Activated naive CD4-positive, alpha-beta T cell treated with anti-CD3 and anti-CD28 coated beads, Interleukin-2, amount 10 ng/mL, durations not matched to agents 7 days and 5 days (primary cell): Measurements from ENCODE around the gene DDX51.

Experiments
- CTCF ChIA-PET: fragments of 350-600 bp; sonication (Branson Sonifier 250); formaldehyde crosslinking; loops from one replicate; lab custom pipeline; 2021; ENCODE audit warnings: antibody characterized with exemption; lab: Charles Lee
- DNase-seq: peaks from one replicate; pipeline ENCODE4 v3.0.0-alpha.2; 2020
- H3K27ac Mint-ChIP-seq: one replicate; pipeline ENCODE4 v1.8.0; 2021; ENCODE audit warnings: mild to moderate bottlenecking, moderate library complexity, mixed read lengths
- H3K27me3 Mint-ChIP-seq: one replicate; pipeline ENCODE4 v1.8.0; 2021; ENCODE audit warnings: mild to moderate bottlenecking, mixed read lengths
- H3K36me3 Mint-ChIP-seq: one replicate; pipeline ENCODE4 v1.8.0; 2021; ENCODE audit warnings: mixed read lengths
- H3K4me1 Mint-ChIP-seq: one replicate; pipeline ENCODE4 v1.8.0; 2021; ENCODE audit warnings: mixed read lengths
- H3K4me3 Mint-ChIP-seq: one replicate; pipeline ENCODE4 v1.8.0; 2021; ENCODE audit warnings: mild to moderate bottlenecking, moderate library complexity, mixed read lengths
- H3K9me3 Mint-ChIP-seq: one replicate; pipeline ENCODE4 v1.8.0; 2021; ENCODE audit warnings: mixed read lengths

The DDX51 gene

DNA sequence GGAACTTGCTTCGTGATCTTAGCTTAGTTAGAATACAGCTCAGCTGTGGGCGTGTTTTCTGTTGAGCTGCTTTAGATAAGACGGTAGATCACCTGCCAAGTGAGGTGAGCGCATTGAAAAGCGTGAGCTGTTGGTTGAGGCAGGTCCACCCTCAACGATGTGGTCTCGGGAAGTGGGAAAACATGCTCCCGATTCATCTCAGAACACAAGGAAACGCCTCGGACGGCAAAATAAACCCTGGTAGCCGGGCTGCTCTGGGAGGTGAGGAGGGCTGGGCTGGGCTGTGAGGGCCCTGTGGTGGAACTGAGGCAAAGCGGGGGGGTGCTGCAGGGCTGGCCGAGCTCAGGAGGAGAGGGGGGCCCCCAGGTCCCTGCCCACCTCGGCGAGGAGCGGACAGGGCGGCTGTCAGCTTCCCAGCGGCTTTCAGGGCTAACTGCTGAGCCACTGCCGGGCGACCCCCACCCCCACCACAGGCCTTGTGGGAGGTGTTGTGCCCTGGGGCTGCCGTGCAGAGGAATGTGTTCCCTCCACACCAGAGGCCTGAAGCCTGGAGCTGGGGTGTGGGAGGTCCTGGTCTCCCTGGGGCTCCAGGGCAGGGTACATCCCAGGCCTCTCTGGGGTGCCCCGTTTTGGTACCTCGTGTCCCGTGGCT, 30.8 kb upstream of the DDX51 start:
- H3K27ac Mint-ChIP-seq, result peak overlapping the region; percentile 62
- H3K4me1 Mint-ChIP-seq, result peaks cover 52% of the 10 kb centered on the region
- H3K27me3 Mint-ChIP-seq, result peaks cover 63% of the 10 kb centered on the region
- no peak for DNase-seq
- CTCF ChIA-PET, result interaction anchor here (0.9 kb wide), 1 partner anchor 348 kb away, joined by 3 read pairs; no protein-coding TSS in a partner anchor
- H3K4me3 Mint-ChIP-seq, result no peak overlapping the region
- H3K9me3 Mint-ChIP-seq, result peaks cover under 1% of the 10 kb centered on the region
- H3K36me3 Mint-ChIP-seq, result no peaks in the 10 kb centered on the region

DNA sequence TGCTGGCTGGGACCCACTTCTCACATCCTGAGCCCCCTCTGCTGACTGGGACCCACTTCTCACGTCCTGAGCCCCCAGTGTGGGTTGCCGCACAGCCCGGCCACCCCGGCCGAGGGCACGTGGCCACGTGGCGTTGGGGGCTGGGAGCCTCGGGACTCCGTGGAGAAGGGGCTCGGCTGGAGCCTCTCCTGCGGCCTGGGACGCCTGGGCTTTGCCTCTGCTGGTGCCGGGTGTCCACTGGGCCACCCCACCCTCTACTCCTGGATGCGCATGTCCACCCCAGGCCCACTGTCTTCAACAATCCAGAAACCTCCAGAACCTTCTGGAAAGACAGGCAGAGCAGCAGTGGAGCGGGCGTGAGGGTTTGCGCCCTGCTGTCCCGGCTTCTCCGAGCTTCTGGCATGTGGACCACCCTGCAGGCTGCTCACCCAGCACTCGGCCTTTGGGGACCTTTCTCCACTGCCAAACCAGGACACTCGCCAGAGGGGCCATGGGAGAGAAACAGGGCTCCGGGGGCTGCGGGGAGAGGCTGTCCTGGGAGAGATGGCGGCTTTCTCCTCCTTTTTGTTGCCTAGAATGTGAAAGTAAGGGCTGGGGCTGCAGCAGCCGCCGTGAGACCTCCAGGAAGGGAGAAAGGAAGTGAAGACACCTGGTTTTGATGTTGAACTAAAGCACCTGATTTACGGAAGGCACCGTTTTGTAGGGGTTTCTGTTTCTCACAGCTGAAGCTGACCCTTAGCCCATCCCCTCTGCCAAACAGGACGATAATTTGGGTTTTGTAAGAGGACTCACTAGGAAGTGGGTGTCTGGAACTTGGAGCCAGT, 30.1 kb upstream of the DDX51 start:
- peak overlapping the region; percentile 62 for H3K27ac Mint-ChIP-seq
- H3K4me1 Mint-ChIP-seq, result peaks cover 46% of the 10 kb centered on the region
- CTCF ChIA-PET, result interaction anchor here (0.9 kb wide), 1 partner anchor 349 kb away, joined by 3 read pairs; no protein-coding TSS in a partner anchor
- H3K27me3 Mint-ChIP-seq, result peaks cover 62% of the 10 kb centered on the region
- no peak overlapping the region for H3K4me3 Mint-ChIP-seq
- no peak for DNase-seq
- no peaks in the 10 kb centered on the region for H3K36me3 Mint-ChIP-seq
- H3K9me3 Mint-ChIP-seq, result no peaks in the 10 kb centered on the region

GRCh38 chr12:132173135-132174014, 29.3 kb upstream of the DDX51 start:
- Mint-ChIP-seq H3K27me3 (peaks cover 55% of the 10 kb centered on the region), H3K27ac (peak overlapping the region; percentile 77), H3K4me3 (peak overlapping the region; percentile 52), H3K9me3 (no peaks in the 10 kb centered on the region), H3K36me3 (no peaks in the 10 kb centered on the region), H3K4me1 (peaks cover 38% of the 10 kb centered on the region)
- CTCF ChIA-PET, result no interaction called here
- DNase-seq, result peak; percentile 72

DNA sequence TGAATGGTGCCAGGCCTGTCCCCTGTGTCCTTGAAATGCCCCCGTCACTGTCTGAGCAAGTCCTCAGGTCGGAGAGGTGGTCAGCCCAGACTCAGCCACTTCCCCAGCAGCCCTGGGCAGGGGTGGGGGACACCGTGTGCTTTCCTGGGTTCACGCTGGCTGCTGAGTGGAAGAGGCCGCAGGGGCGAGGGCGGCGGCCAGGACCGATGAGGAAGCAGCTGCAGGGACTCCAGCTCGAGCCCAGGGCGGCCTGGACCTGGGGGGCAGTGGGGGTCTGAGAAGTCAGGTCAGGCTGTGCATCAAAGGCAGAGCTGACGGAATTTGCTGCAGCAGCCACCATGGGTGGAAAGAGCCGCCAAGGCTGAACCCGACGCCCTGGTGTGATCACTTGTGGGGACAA, 28.5 kb upstream of the DDX51 start:
- no peaks in the 10 kb centered on the region for H3K9me3 Mint-ChIP-seq
- H3K36me3 Mint-ChIP-seq, result no peaks in the 10 kb centered on the region
- H3K4me3 Mint-ChIP-seq, result no peak overlapping the region
- H3K27ac Mint-ChIP-seq, result no peak overlapping the region
- DNase-seq, result no peak
- CTCF ChIA-PET, result no interaction called here
- H3K4me1 Mint-ChIP-seq, result peaks cover 35% of the 10 kb centered on the region
- H3K27me3 Mint-ChIP-seq, result peaks cover 61% of the 10 kb centered on the region

DNA sequence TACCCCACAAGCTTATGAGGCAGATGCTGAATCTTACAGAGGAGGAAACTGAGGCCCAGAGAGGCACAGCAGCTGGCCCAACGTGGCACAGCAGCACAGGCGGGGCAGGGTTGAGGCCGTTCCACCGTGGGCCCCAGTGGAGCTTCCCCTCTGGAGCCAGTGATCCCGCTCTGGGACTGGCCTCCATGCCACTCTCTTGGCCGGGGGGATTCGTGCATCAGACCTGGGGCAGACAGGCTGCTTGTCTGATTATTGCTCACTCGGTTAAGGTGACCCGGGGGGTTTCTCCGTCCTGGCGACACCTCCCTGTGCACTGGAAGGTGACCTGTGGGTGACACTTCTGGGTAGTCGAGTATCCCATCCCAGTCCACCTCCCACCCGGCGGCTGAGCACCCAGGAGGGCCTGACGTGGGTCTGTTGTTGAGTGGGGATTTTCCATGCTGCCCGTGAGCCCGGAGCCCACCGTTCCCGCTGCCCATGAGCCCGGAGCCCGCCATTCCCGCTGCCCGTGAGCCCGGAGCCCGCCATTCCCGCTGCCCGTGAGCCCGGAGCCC, 27.9 kb upstream of the DDX51 start:
- peaks cover 3% of the 10 kb centered on the region for H3K9me3 Mint-ChIP-seq
- CTCF ChIA-PET, result interaction anchor here (0.9 kb wide), 1 partner anchor 17 kb away, joined by 3 read pairs; no protein-coding TSS in a partner anchor
- H3K27me3 Mint-ChIP-seq, result peaks cover 61% of the 10 kb centered on the region
- no peak for DNase-seq
- H3K36me3 Mint-ChIP-seq, result no peaks in the 10 kb centered on the region
- no peak overlapping the region for H3K27ac Mint-ChIP-seq
- peaks cover 35% of the 10 kb centered on the region for H3K4me1 Mint-ChIP-seq
- H3K4me3 Mint-ChIP-seq, result no peak overlapping the region

DNA sequence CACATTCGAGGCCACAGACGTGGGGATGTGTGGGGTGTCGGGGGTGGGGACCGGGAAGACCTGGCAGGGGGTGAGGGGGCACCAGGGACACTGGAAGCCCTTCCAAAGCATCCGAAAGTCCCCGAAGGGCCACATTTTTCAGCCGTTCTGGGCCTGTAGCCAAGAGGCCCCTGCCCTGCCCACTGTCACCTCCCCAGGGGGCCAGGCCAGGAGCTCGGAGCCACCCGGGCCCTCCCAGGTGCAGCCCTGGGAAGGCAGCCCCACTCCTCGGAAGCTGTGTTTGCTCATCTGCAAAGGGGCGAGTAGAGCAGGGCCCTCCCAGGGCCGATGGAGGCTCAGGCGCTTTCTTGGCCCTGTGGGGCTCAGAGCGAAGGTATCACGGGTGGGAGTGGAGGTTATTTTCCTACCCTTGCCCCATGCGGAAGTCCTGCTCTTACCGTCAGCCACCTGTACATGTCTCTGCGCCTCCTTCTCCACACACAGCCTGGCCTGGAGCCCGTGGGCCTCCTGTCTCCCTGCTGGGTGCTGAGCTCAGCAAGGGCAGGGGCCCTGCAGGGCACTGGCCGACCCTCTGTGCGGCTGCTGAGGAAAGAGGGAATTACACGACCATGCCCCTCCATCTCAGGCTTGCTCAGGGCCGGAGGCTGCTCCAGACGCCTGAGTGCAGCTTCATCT, 27.3 kb upstream of the DDX51 start:
- no peak overlapping the region for H3K4me3 Mint-ChIP-seq
- H3K36me3 Mint-ChIP-seq, result no peaks in the 10 kb centered on the region
- peaks cover 8% of the 10 kb centered on the region for H3K9me3 Mint-ChIP-seq
- CTCF ChIA-PET, result interaction anchor here (0.9 kb wide), 1 partner anchor 18 kb away, joined by 3 read pairs; no protein-coding TSS in a partner anchor
- peaks cover 55% of the 10 kb centered on the region for H3K27me3 Mint-ChIP-seq
- no peak overlapping the region for H3K27ac Mint-ChIP-seq
- DNase-seq, result no peak
- H3K4me1 Mint-ChIP-seq, result peaks cover 30% of the 10 kb centered on the region

DNA sequence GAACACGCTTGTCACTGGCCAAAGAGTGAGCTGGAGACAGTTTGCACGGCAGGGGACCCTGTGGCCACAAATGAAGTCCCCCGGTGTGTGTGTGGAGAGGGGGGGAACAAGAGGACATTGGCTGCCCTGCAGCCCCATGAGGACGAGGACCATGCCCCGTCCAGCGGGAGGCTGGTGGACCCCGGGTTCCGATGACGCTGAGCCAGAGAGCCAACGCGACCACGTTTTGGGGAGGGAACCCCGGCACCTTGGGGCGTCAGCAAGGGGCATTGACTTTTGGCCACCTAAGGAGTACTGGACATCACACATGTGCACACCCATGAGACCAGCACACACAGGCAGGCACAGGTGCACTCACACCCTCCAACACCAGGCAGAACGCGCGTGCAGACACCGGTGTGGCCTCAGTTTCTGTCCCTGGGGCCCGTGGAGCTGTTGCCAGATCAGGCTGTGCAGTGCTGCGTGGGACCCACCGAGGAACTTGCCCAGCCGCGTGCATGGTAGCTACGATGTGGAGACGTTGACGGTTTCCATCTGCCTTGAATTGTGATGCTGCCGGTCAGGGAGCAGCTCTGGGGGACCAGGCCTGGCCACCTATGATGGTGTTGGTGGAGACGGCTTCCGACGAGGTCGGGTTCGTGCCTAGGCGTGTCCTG, 26.6 kb upstream of the DDX51 start:
- CTCF ChIA-PET, result no interaction called here
- peaks cover 53% of the 10 kb centered on the region for H3K27me3 Mint-ChIP-seq
- H3K36me3 Mint-ChIP-seq, result no peaks in the 10 kb centered on the region
- peaks cover 29% of the 10 kb centered on the region for H3K4me1 Mint-ChIP-seq
- H3K9me3 Mint-ChIP-seq, result peaks cover 11% of the 10 kb centered on the region
- no peak overlapping the region for H3K27ac Mint-ChIP-seq
- DNase-seq, result no peak
- H3K4me3 Mint-ChIP-seq, result no peak overlapping the region

GRCh38 chr12:132170094-132170636, 26.0 kb upstream of the DDX51 start:
- CTCF ChIA-PET, result no interaction called here
- H3K36me3 Mint-ChIP-seq, result no peaks in the 10 kb centered on the region
- no peak overlapping the region for H3K4me3 Mint-ChIP-seq
- peaks cover 11% of the 10 kb centered on the region for H3K9me3 Mint-ChIP-seq
- peaks cover 53% of the 10 kb centered on the region for H3K27me3 Mint-ChIP-seq
- DNase-seq, result no peak
- peaks cover 26% of the 10 kb centered on the region for H3K4me1 Mint-ChIP-seq
- no peak overlapping the region for H3K27ac Mint-ChIP-seq

- H3K4me1 Mint-ChIP-seq, result peaks cover 20% of the 10 kb centered on the region
- no peaks in the 10 kb centered on the region for H3K36me3 Mint-ChIP-seq
- H3K4me3 Mint-ChIP-seq, result no peak overlapping the region
- CTCF ChIA-PET, result no interaction called here
- peaks cover 50% of the 10 kb centered on the region for H3K27me3 Mint-ChIP-seq
- H3K27ac Mint-ChIP-seq, result no peak overlapping the region
- no peak for DNase-seq
- peaks cover 11% of the 10 kb centered on the region for H3K9me3 Mint-ChIP-seq
These were observed 25.3 kb upstream of the DDX51 start for GRCh38 chr12:132169376-132169775.

GRCh38 chr12:132168311-132169031, 24.4 kb upstream of the DDX51 start:
- CTCF ChIA-PET, result no interaction called here
- H3K4me1 Mint-ChIP-seq, result peaks cover 18% of the 10 kb centered on the region
- peaks cover 51% of the 10 kb centered on the region for H3K27me3 Mint-ChIP-seq
- H3K27ac Mint-ChIP-seq, result no peak overlapping the region
- H3K9me3 Mint-ChIP-seq, result peaks cover 11% of the 10 kb centered on the region
- H3K4me3 Mint-ChIP-seq, result no peak overlapping the region
- no peaks in the 10 kb centered on the region for H3K36me3 Mint-ChIP-seq
- DNase-seq, result no peak

- Mint-ChIP-seq H3K4me1 (peaks cover 15% of the 10 kb centered on the region), H3K27ac (no peak overlapping the region), H3K27me3 (peaks cover 51% of the 10 kb centered on the region), H3K9me3 (peaks cover 11% of the 10 kb centered on the region), H3K36me3 (no peaks in the 10 kb centered on the region), H3K4me3 (no peak overlapping the region)
- DNase-seq, result no peak
- CTCF ChIA-PET, result no interaction called here
These were observed 23.6 kb upstream of the DDX51 start for GRCh38 chr12:132167611-132168310.
